HL-60/S4 (cell line): ENCODE measurements around the gene KCNMB1.

Experiments
- in situ Hi-C: fragments of 300-500 bp; cut with MboI; formaldehyde crosslinking; loops from 2 replicates; pipeline ENCODE4 v1.14.3; 2022; ENCODE audit warnings: low sequenced_read_pairs

The KCNMB1 gene

DNA sequence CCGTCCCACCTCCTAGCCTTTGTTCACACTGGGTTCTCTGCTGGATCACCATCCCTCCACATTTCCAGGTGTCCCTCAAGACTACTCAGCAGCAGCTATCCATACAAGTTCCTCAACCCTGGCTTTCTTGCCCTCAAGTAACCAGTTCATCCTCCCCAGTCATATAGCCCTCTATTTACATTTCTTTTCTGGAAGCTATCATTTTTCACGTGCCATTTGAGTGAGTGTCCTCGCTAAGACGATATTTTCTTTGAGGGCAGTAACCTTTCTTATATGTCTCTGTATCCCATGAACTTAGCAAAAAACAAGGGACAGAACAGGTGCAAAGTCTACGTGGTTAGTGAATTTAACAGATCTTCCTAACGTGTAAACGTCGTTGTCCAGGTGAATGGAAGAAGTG is 29.6 kb upstream of the KCNMB1 start:
- in situ Hi-C loops: loop anchor here (10.0 to 25.0 kb wide), 2 partner anchors 184 to 306 kb away; partner anchors contain the start of genes C5orf58 and FOXI1

GRCh38 chr5:170416526-170416925 is 27.4 kb upstream of the KCNMB1 start:
- in situ Hi-C loops: loop anchor here (10.0 to 25.0 kb wide), 2 partner anchors 182 to 304 kb away; partner anchors contain the start of genes C5orf58 and FOXI1

DNA sequence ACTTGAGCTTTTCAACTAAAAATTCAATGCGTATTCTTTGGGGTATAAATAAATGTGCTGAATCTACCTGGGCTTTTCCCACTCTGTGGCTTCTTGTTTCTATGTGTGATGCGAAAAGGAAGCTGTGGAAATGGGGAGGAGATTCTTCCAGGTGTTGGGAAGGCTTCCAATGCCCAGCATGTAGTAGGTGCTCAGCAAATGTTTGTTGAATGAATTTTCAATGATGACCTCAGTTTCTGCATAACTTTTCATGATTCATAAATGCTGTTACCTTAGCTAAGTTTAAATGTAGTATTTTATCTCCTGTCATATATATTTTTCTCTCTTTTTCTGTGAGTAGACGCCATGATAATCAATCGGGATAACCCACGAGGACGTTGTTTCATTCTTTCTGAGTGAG is 25.6 kb upstream of the KCNMB1 start:
- in situ Hi-C loops: loop anchor here (10.0 to 25.0 kb wide), 2 partner anchors 180 to 302 kb away; partner anchors contain the start of genes C5orf58 and FOXI1

DNA sequence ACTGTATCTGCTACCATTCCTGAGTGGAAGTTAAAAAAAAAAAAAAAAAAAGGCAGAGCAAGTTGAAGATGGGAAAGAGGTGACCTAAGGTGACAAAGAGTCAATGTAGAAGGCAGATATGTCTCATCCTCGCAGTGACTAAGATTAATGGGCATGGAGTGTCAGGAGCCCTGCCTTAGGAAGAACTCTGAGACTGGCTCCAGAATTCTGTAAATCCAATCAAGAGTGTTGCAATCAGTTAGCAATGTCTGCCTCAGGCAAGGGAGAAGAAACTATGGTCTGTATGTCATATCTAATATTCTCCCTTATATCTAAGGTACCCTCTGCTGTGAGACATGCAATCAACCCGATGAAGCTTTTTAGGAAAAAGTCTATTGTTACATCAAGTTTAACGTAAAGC is 24.7 kb upstream of the KCNMB1 start:
- in situ Hi-C loops: loop anchor here (10.0 to 25.0 kb wide), 2 partner anchors 179 to 302 kb away; partner anchors contain the start of genes C5orf58 and FOXI1

GRCh38 chr5:170411100-170411499 is 21.9 kb upstream of the KCNMB1 start:
- in situ Hi-C loops: loop anchor here (10.0 to 25.0 kb wide), 2 partner anchors 176 to 299 kb away; partner anchors contain the start of genes C5orf58 and FOXI1

DNA sequence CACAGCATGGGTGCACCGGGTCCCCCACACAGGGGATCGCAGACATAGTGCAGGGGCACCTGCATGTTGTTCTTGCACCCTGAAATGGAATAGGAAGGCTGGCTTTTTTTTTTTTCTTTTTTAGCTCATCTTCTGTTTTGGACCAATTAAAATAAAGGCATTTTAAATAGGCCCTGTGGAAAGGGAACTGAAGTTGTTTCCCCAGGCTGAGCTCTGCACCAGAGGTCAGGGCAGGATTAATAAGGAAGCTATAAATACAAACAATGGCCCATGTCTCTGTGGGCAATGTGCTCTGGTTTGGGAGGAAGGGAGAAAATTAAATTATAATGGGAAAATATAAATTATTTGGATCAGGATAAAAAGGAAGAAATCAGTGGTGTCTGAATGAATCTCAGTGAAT is 21.2 kb upstream of the KCNMB1 start:
- in situ Hi-C loops: loop anchor here (10.0 to 25.0 kb wide), 2 partner anchors 176 to 298 kb away; partner anchors contain the start of genes C5orf58 and FOXI1

DNA sequence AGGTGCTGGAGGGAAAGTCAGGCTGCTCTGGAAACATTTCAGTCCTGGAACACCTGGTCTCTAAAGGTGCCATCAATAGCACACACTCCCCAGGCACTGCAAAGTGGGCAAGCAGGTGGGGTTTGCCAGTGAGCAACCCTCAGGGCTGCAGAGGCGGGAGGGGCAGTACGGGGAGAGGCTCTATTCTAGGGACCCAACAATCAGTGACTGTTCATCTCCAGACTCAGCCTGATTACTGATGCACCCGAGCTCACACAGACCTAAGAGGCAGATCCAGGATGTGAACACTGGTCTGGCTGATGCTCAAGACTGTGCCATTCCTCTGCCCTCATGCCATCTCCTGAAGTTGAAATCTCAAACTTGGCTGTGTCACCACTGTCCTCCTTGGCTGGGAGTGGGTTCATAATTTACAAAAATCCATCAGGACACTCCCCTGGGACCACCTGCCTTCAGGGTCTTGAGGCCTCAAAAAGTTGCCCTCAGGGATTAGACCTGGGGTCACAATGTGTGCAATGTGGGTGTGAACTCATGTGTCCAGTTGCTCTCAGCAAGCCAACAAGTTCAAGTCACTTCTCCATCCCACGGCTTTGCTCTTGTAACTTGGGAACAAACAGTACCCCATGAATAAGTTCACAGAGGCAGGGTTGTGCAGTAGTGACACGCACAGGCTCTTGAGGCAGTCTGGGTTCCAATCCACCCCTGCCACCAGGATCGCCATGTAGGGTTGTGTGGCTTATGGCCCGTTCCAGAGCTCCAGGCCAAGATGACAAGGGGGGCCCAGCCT is 19.9 kb upstream of the KCNMB1 start:
- in situ Hi-C loops: loop anchor here (25.0 kb wide), 1 partner anchor 297 kb away; the partner anchor contains the start of gene FOXI1

DNA sequence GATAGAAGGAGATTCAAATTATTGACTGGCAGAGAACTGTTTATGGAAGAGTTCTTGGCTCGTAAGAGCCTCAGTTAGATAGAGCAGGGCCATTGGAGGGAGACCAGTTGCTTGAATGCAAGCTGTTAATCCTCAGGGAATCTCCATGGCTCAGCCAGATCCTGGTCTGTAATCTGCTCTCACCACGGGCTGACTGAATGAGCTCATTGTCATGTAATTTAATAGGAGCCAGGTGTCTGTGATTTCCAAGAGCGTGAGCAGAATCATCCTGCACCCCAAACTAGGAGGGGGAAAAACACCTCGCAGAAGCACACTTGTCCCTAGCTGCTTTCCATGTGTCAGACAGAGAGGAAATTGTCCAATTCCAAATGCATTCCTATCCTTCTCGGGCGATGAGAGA is 19.1 kb upstream of the KCNMB1 start:
- in situ Hi-C loops: loop anchor here (25.0 kb wide), 1 partner anchor 296 kb away; the partner anchor contains the start of gene FOXI1

DNA sequence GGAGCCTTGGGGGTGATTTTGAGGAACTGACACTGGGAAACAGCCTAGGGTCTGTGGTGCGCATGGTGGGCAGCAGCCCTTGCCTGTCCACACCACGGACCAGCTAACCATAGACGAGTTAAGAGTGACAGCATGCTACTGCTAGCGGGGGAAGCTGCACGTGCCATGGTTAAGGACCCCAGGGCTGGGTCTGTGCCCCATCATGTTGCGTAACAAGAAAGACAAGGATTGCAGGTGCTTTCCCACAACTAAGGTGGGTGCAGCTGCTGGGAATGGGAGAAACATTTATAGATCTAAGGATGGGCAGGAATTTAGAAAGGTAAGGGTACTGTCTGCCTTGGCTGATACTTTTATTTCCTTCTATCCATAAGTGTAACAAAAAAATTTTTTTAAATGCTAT is 17.9 kb upstream of the KCNMB1 start:
- in situ Hi-C loops: loop anchor here (25.0 kb wide), 1 partner anchor 295 kb away; the partner anchor contains the start of gene FOXI1

- in situ Hi-C loops: loop anchor here (25.0 kb wide), 1 partner anchor 294 kb away; the partner anchor contains the start of gene FOXI1
Observed at GRCh38 chr5:170405817-170406216, 16.6 kb upstream of the KCNMB1 start.

GRCh38 chr5:170404398-170404797 is 15.2 kb upstream of the KCNMB1 start:
- in situ Hi-C loops: loop anchor here (25.0 kb wide), 1 partner anchor 292 kb away; the partner anchor contains the start of gene FOXI1

DNA sequence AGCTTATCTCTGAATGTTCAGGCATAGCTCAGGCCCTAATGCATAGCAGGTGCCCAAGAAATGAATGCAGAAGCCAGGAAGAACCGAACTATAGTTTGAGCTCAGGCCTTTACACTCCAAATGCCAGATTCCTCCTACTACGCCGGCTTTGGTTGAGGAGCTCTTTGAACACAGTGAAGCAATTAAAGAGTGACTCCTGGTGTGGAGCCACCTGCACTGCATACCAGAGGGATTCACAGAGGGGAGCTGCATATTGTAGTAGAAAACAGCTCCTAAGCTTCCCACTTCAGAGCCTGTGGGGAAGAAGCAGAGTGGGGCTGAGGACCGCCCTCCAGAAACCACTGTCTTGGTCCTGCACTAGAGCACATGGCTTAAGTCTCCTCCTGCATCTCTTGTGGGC is 14.5 kb upstream of the KCNMB1 start:
- in situ Hi-C loops: loop anchor here (25.0 kb wide), 1 partner anchor 291 kb away; the partner anchor contains the start of gene FOXI1

DNA sequence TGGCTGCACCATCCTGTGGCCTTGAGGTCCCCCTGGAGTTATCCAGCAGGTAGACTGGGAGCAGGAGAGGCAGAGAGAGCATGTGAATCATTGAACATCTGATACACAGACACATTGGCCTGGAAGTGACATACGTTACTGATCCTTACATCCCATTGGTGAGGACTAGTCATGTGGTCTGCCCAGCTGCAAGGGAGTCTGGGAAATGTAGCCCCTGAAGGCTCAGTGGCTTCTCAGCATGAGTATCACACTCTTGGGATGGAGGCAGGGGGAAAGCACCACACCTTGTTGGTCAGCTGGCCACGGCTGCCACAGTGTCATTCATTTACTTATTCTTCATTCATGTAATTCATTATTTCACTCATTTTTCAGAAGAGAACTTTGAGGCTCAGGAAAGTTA is 13.3 kb upstream of the KCNMB1 start:
- in situ Hi-C loops: loop anchor here (25.0 kb wide), 1 partner anchor 290 kb away; the partner anchor contains the start of gene FOXI1

DNA sequence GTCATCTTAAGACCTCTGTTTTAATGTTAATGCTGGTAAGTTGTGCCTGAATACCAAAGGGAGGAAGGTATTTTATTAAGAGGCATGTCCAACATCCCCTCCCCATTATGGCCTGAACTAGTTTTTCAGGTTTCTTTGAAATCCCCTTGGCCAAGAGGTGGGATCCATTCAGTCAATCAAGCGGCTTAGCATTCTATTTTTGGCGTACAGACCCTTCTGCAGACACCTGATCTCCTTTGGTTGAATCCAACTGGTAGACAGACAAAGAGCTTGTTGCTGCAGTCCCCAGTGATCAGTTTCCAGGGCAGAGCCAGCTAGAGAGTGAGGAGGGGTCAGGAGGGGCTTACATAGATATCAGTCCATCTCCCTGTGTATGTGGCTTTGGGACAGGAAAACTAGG is 7.9 kb upstream of the KCNMB1 start:
- in situ Hi-C loops: no loop called here

DNA sequence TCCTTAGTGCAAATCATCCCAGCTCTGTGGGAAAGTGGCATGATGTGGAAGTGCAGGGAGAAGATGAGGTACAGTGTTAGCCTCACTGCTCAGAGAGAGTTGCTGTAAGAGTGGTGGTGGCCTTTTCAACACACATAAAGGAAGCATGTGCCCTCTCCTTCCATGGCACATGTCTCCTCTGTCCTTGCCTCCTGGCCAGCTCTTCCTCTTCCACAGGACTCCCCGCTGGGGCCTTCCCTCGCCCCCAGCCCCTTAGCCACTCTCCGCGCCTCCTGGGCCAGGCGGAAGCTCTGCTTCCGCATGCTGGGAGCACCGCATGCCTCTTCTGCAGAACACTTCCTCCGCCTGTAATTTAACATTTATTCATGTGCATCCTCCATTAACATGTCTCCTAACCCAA is 4.8 kb upstream of the KCNMB1 start:
- in situ Hi-C loops: no loop called here

DNA sequence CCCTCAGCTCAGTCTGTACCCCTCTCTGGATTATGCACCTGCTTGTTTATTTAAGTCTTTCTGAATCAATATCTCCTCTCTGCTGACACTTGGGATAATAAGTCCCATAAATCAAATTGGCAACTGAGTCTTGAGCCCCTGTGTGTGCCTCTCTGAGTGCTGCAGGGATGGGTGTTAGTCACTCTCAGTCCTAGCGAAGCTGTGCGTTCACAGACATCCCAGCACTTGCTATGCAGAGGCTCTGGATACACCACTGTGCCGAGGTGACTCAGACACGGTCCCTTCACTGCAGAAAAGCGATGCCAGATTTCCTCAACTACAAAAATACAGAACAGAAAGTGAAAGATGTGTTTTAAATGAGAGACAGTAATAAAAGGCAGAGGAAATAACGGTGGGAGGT is 4.1 kb upstream of the KCNMB1 start:
- in situ Hi-C loops: no loop called here

GRCh38 chr5:170390472-170390871 is 1.3 kb upstream of the KCNMB1 start:
- in situ Hi-C loops: no loop called here

GRCh38 chr5:170389550-170389892 is 354 bp upstream of the KCNMB1 start:
- in situ Hi-C loops: no loop called here

DNA sequence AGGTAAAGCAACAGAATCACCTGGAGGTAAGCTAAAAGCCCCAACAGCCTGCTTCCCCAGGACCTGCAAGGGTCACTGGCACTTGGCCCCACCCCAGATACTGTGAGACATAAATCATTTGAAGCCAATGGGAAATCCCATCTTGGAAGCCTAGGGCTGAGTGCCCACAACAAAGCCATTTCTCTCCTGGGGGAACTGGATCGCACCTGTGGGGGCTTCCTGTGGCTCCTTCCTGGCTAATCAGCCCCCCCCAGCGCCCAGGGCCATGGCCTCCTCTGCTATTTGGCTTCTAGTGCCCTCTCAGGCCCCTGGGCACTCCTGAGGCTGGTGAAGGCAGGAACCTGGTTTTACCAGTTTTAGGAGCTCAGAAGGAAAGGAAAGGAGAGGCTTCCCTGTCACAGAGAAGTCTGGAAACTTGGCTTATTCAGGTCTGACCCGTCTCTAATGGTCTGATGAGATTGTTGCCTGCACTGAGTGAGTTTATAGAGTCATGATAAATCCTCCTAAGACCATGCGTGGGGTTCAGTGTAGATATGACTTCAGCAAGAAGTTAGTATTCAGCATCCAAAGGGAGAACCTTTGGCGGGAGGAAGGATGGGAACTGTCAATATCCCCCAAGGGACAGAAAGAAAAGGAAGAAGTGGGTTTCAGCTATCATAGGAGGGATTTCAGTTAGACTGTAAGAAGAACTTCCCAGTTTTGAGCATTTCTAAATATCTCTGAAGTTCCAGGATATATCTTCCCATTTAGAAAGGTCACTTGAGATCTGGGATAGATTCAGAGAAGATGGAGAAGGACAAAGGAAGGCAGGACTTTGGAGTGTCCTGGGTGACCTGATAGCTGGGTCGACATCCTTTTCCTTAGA is 1.2 kb downstream of the KCNMB1 start:
- in situ Hi-C loops: no loop called here

- in situ Hi-C loops: no loop called here
Observed at GRCh38 chr5:170386743-170387395, 2.3 kb downstream of the KCNMB1 start.
